Dedifferentiated amniotic fluid mesenchymal stem cell (primary cell): ENCODE results near the gene BAD.
A peak's percentile ranks its signal among the peaks of the same experiment; 100 is the strongest.

Experiments used
- DNase-seq: peaks from one replicate; pipeline ENCODE4 v3.0.0-alpha.2; 2016; ENCODE audit errors: extremely low spot score

BAD gene

DNA sequence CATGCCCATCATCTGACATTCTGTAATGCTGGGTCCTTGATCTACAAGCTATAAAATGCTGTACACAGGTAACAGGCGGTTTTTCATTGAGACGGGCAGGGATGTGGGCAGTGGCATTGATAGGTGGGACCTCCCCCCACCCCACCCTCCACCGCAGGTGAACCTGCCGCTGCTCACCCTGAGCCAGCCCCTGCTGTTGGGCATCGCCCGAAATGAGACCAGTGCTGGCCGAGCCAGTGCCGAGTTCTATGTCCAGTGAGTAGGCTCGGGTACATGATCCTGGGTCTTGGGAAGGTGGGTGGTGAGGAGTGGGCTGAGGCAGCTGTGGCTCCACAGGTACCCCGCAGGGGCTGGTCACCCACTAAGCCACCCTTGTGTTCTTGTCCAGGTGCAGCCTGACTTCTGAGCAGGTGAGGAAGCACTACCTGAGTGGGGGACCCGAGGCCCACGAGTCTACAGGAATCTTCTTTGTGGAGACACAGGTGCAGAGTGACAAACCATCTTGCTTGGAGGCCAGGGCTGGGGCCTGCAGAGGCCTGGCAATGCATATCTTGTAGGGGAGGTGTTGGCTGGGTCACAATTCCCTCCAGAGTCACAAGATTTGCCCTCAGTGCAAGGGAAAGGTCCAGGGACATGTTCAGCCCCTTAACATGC, 55.2 kb downstream of the BAD start:
- DNase-seq: no peak

DNA sequence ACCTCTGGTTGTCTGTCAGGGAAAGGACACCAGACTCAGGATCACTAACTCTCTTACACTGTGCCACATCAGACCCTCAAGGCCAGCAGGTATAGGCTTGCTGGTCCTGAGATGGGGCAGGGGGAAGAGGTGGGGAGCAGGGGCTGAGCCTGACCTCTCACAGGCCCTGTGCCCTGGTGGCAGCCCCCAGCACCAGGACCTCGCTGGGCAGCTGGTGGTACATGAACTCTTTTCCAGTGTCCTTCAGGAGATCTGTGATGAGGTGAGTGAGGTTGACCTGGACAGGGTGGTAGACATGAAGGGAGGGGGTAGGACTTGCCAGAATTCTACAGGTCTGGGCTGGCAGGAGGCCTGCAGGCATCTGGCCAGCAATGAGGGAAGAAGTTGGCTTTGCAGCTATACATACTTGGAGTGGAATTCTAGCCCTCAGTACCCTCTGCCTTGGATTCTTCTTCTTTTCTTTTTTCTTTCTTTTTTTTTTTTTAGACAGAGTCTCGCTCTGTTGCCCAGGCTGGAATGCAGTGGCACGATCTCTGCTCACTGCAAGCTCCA, 57.0 kb downstream of the BAD start:
- no peak for DNase-seq

DNA sequence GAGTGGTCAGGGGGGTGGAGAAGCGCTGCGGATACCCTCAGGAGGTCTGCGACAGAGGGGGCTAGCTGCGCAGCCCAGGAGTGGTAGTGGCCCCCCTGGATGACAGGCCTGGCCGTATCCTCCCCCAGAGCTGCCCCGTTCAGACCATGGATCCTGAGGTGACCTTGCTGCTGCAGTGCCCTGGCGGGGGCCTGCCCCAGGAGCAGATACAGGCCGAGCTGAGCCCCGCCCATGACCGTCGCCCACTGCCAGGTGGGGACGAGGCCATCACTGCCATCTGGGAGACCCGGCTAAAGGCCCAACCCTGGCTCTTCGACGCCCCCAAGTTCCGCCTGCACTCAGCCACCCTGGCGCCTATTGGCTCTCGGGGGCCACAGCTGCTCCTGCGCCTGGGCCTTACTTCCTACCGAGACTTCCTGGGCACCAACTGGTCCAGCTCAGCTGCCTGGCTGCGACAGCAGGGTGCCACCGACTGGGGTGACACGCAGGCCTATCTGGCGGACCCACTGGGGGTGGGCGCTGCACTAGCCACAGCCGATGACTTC, 57.9 kb downstream of the BAD start:
- no peak for DNase-seq

DNA sequence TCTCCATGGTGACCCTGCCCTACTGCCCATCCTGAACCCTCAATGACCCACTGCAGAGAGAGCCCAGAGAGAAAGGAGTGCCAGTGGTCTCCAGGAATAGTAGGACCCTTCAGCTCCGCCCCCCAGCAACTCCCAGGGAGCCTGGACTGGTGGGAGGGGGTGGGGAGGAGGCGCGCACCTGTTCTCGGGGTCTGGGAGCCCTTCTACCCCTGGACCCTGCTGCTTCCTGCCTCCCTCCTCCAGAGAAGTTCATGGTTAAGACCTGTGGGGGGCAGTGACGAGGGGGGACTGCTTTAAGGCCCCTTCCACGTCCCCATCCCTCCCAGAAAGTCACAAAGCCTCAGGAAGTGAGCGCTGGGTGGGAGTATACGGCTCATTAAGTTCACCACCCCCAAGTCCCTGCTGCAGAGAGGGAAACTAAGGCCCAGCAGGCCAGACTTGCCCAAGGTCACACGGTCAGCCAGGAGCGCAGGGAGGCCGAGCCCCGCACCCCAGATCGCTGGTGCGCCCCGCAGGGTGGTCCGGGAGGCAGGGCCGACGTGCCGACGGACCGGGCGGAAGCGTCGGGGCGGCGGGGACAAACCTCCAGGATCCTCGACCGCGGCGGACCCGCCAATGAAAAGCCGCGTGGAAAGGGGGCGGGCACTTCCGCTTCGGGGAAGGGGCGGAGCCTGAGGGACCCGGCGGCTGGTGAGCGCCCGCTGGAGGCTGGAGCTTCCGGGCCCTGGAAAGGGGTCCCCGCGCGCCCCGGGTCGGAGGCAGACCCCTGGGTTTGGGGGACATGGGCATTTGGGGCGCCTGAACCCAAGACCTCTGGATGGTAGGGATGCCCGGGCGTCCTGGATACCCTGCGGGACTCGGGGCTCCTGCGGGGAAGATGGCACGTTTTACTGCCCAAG, 58.6 kb downstream of the BAD start, which contains the start of the genes NUDT22 and TRPT1:
TSS of gene NUDT22 (plus strand) at position 667 of the 899 bp plus-strand sequence. CDS start 379 bp downstream, outside the sequence.
TSS of gene TRPT1 (minus strand) at position 579 of the 899 bp plus-strand sequence. CDS start at position 253, 326 bp downstream.
- peak; percentile 69 for DNase-seq

DNA sequence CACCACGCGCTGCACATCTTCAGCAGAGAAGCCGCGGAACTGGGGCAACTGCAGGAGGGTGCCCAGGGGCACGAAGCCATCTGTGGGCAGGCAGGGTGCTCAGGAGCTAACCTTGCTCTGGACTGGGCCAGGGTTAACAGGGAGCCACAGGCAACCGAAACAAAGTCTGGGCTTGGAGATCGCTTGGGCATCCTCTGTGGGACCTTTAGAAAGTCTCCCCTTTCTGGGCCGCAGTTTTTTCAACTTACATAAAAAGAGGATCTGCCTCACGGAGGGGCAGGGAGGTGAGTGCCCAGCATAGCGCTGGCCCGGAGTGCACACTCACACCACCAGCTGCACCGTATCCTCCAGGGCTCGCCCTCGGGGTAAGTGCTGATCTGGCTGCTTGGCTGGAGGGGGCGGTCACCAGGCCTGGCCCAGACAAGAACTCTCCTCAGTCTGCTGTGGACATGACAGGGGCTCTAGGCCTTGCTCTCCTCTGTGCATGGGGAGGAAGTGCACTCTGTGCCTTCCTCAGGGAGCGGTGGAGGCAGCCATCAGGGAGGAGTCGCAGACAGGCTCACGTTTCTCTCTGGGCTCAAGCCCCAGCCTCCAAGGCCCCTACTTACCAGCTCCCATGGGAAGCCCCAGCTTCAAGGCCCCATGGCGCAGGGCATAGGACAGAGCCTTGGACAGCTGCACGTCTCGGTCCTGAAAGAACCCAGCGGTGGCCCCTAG, 59.4 kb downstream of the BAD start:
- no peak for DNase-seq

DNA sequence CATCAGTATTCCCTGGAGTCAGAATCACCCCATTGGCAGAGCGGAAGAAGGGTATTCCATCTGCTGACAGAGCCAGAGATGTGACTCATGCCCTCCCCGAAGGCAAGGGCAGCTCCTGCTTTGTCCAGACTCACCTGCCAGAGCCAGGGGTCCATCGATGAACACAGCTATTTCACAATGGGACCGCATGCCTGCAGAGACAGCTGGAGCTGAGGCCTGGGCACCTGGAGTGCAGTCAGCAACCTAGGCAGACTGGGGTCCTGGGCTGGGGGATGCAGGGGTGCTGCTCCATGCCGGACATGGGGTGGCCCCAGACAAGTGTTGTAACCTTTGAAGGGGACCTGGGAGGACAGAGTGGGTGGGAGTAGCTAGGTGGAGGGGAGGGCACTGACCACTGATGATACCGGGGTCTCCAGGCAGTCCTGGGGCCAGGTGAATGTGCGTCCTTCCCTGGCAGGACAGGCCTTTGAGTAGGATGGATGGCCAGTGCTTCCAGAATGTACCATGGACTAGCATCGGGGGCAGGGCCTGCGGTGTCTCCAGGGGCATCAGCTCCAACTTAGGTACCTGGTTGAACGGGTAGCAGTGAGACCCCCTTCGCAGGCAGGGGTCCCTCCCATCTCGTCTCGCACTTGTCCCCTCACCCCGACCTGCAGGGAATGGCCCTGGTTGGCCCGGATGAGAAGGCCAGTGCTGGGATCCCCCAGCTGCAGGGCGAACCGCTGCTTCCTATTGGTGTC, 60.1 kb downstream of the BAD start:
- no peak for DNase-seq

DNA sequence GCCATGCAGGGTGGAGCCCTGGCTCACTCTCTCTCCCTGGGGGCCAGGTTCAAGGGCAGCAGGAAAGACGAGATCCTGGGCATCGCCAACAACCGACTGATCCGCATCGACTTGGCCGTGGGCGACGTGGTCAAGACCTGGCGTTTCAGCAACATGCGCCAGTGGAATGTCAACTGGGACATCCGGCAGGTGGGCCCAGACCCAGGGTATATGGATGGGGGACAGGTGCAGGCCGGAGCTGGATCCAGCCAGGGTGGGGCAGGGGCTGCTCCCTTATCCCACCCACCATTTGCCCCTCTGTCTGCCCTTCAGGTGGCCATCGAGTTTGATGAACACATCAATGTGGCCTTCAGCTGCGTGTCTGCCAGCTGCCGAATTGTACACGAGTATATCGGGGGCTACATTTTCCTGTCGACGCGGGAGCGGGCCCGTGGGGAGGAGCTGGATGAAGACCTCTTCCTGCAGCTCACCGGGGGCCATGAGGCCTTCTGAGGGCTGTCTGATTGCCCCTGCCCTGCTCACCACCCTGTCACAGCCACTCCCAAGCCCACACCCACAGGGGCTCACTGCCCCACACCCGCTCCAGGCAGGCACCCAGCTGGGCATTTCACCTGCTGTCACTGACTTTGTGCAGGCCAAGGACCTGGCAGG, 61.3 kb downstream of the BAD start:
- no peak for DNase-seq

DNA sequence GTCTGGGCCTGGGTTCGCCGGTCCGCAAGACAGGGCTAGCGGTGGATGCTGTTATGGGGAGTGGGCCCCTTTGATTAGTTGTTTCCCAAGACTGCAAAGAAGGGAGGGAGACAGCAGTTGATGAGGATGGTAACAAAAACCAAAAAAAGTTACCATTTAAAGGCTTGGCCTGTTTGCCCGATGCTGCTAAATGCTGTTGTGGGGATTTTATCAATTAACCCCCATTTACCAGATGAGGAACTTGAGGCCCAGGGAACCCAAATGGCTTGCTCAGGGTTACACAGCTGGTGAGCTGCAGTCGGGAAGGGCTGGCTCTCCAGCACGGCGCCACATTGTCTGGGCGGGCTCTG, 61.8 kb downstream of the BAD start:
- no peak for DNase-seq

DNA sequence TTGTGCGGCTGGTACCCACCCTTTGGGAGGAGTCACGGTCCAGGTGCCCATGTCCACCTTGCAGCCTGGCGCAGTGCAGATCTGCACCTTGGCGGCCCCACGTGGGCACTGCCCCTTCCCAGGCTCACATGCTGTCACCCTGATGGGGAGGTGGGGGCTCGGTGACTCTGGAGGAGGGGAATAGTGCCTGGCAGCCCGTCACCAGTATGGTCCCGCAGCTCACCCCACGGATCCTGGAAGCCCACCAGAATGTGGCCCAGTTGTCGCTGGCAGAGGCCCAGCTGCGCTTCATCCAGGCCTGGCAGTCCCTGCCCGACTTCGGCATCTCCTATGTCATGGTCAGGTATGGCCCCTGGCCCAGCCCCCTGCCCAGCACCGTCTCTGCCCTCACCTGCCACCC, 63.7 kb downstream of the BAD start:
- DNase-seq: no peak

DNA sequence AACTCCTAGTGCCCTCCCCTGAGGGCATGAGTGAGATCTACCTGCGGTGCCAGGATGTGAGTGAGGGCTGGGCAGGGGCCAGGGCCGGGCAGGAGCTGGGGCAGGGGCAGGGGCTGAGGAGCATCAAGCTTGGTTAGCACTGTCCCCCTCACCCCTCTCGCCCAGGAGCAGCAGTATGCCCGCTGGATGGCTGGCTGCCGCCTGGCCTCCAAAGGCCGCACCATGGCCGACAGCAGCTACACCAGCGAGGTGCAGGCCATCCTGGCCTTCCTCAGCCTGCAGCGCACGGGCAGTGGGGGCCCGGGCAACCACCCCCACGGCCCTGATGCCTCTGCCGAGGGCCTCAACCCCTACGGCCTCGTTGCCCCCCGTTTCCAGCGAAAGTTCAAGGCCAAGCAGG, 64.2 kb downstream of the BAD start:
- DNase-seq: no peak
